Ramos (cell line): Measurements from ENCODE around the gene DNAH17.

Source experiments
- in situ Hi-C: fragments of 300-500 bp; cut with MboI; formaldehyde crosslinking; loops from one replicate; pipeline ENCODE4 v1.14.3; 2022; ENCODE audit warnings: low sequenced_read_pairs; ENCODE audit not compliant: unreplicated experiment

The DNAH17 gene

GRCh38 chr17:78407387-78408000 is 169.7 kb downstream of the DNAH17 start:
- in situ Hi-C loops, result no loop called here

GRCh38 chr17:78406920-78407319 is 170.3 kb downstream of the DNAH17 start:
- in situ Hi-C loops, result no loop called here

- in situ Hi-C loops, result no loop called here
These were observed 170.8 kb downstream of the DNAH17 start for GRCh38 chr17:78406396-78406795.

GRCh38 chr17:78403822-78404221 is 173.4 kb downstream of the DNAH17 start:
- in situ Hi-C loops, result no loop called here

- in situ Hi-C loops, result no loop called here
These were observed 175.3 kb downstream of the DNAH17 start for GRCh38 chr17:78401891-78402290.

GRCh38 chr17:78401246-78401645 is 175.9 kb downstream of the DNAH17 start:
- in situ Hi-C loops, result no loop called here

GRCh38 chr17:78400581-78401240 is 176.5 kb downstream of the DNAH17 start:
- in situ Hi-C loops, result no loop called here

GRCh38 chr17:78399693-78400144 is 177.5 kb downstream of the DNAH17 start:
- in situ Hi-C loops, result no loop called here

GRCh38 chr17:78399028-78399692 is 178.0 kb downstream of the DNAH17 start:
- in situ Hi-C loops, result no loop called here

- in situ Hi-C loops, result no loop called here
These were observed 178.8 kb downstream of the DNAH17 start for GRCh38 chr17:78398390-78398789.

GRCh38 chr17:78397681-78398101 is 179.5 kb downstream of the DNAH17 start:
- in situ Hi-C loops, result no loop called here

- in situ Hi-C loops, result no loop called here
These were observed 180.5 kb downstream of the DNAH17 start for GRCh38 chr17:78396441-78397337.

GRCh38 chr17:78395155-78395554 is 182.0 kb downstream of the DNAH17 start:
- in situ Hi-C loops, result no loop called here

GRCh38 chr17:78394209-78394608 is 183.0 kb downstream of the DNAH17 start:
- in situ Hi-C loops, result no loop called here

GRCh38 chr17:78393575-78393974 is 183.6 kb downstream of the DNAH17 start:
- in situ Hi-C loops, result no loop called here

- in situ Hi-C loops, result no loop called here
These were observed 184.9 kb downstream of the DNAH17 start for GRCh38 chr17:78392295-78392694.

GRCh38 chr17:78391843-78392242 is 185.4 kb downstream of the DNAH17 start:
- in situ Hi-C loops, result no loop called here

GRCh38 chr17:78391051-78391431 is 186.2 kb downstream of the DNAH17 start:
- in situ Hi-C loops, result no loop called here

GRCh38 chr17:78390241-78391050 is 186.8 kb downstream of the DNAH17 start:
- in situ Hi-C loops, result no loop called here
